Right ventricle myocardium inferior (tissue), 1 donor: ENCODE data around the gene HAT1. TPM values are rescaled to one million over a fixed set of nuclear protein-coding genes. Genes with fewer than 3 reads are reported as not detected.

Source experiments
- ATAC-seq: fragments of 200-7000 bp; cut with Tn5 transposase; one replicate; pipeline ENCODE4 v1.9.1; 2020; ENCODE audit warnings: mild to moderate bottlenecking, moderate library complexity
- DNase-seq: peaks from one replicate; pipeline ENCODE4 v3.0.0; 2021; ENCODE audit errors: missing footprints
- intact Hi-C: fragments of 100-400 bp; cut with DNase I; formaldehyde crosslinking; loops from one replicate; pipeline ENCODE4 v1.11.0; 2022
- total RNA-seq: library from RNA; stranded (reverse); fragmentation: NEBNext Ultra II Directional; extraction: Animal tissue kit (Norgen Biotek cat#: 25700); gene quantifications from one replicate; pipeline ENCODE4 v1.2.1, GENCODE V29; 2021
- donor health status: DM: no; HTN: yes; CAD: no; lungs with severe emphysema.

The HAT1 gene
- total RNA-seq, 1 donor from 2014 or later, result 34.8 TPM

- intact Hi-C loops, result no loop called here
- ATAC-seq (no peak), DNase-seq (no peak)
These were observed 89.7 kb downstream of the HAT1 start for GRCh38 chr2:172011812-172012575.

DNA sequence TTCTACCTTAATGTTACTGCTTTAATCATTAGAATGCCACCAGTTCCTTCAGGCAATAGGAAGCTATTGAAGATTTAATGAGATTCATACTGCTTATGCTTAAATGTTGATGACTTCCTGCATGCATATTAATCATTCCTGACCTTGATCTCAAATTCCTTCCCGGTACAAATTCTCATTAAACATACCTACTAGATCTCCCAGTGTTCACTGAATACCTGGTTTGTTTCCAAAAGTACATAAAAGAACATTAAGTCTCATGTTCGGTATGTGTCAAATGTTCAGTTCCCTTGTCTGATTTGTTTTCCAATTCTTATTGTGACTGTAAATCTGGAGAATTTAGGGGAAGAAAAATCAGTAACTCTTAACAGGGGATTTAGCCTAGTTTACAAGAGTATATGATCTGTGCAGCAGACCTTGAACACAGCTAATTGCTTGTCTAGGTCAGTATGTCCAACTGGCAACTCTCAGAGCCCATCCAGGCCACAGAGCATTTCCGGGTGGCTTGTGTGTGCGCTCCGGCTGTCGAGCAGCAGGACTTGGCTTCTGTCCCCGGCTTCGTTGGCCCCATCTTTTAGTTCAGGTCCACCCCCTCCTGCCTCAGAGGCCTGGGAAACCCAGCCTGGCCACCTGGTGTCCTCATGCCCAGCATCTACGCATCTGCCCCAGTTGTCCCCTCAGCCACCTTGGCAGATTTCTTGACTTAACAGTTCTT is 90.6 kb downstream of the HAT1 start:
- intact Hi-C loops, result no loop called here
- ATAC-seq, result no peak
- DNase-seq, result no peak

- ATAC-seq, result no peak
- no peak for DNase-seq
- intact Hi-C loops, result no loop called here
These were observed 91.1 kb downstream of the HAT1 start for GRCh38 chr2:172013396-172013795.

DNA sequence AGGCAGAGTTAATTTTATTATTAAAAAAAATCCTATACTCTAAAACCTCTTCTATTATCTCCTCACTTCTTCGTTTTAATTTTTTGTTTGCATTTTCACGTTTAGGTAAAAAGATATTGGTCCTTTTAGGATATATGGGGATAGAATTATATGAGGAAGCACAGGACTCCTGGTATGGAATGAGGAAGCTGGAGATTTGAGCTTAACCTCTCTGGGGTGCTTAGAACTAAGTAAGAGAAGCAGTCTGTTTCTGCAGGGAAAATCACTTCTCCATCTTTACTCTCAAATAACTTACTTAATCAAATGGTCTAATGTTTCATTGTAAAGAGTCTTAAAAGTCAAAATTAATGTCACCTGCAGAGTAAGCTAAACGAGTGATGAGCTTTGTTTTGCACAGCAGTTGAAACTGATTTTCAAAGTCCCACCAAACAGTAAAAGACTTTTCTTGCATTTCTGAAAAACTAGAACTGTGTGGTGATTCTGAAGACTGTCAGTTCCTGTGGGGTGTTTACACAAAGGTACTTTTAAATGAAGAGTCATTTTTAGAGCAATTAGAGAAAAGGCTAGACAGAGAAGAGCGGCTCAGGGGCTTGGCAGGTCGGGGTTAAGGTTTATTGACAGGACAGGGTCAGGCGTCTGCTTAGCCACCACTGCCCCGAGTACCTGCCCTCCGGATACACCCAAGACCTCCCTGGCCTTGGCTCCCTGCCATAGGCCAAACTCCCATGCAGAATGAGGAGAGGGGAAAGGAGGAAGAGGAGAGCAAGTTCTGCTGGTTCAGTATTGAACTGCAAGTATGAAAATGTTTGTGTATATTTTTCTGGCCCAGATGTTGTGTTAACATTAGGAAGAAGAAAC is 99.0 kb downstream of the HAT1 start:
- intact Hi-C loops, result no loop called here
- ATAC-seq (no peak), DNase-seq (no peak)

- intact Hi-C loops, result no loop called here
- ATAC-seq, result no peak
- no peak for DNase-seq
These were observed 99.7 kb downstream of the HAT1 start for GRCh38 chr2:172021955-172022354.

GRCh38 chr2:172031536-172031935 is 109.3 kb downstream of the HAT1 start:
- ATAC-seq (no peak), DNase-seq (no peak)
- intact Hi-C loops, result no loop called here

Other genes with a start within 250 kb of the HAT1 start
- gene DYNC1I2, start 235.0 kb upstream of the HAT1 start, total RNA-seq, result 73.5 TPM
- 106 TPM for gene SLC25A12, start 28.2 kb upstream of the HAT1 start, total RNA-seq
- gene METAP1D, start 77.5 kb downstream of the HAT1 start, total RNA-seq, result 6.7 TPM
- not detected for gene DLX1, start 163.0 kb downstream of the HAT1 start, total RNA-seq
- not detected for gene DLX2, start 180.4 kb downstream of the HAT1 start, total RNA-seq